Measurements from ENCODE around the gene PTEN.

Gene PTEN

GRCh38 chr10:87925570-87925969 lies 62.1 kb downstream of the PTEN start:
- DNase-seq = no peak

DNA sequence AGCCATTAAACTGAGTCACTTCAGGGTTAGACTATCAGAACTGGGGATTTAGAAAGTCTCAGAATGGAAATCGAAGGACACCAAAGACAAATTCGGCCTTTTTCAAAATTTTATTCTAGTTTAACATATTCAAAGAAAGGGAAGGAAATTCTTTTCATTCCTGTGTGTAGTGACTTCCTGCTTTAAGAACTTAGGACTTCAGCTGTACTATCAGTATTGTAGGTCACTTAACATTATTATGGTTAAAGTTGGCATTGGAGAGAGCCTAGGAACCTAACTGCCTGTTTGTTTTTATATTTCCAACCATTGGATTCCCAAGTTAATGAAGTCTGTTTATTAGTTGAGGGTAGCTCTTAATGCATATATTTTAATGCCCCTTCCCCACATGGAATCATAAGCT lies 63.7 kb downstream of the PTEN start:
- DNase-seq = no peak

DNA sequence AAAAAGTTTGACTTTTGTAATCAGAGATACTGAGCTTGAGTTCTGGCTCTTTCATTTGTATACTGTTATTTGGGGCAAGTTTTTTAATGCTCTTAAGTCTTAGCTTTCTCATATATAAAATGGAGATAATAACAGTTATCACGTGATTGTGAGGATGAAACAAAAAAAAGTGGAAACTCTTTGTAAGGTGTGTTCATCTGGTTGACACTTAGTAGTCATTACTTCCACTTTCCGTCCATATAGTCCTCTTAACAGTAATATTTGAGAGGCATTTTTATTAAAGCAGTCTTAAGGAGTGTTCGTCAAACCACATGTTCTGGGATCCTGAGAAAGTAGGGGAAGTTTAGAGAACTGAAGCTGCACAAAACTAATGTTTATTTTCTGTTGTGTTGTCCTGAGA lies 65.6 kb downstream of the PTEN start:
- DNase-seq = no peak

GRCh38 chr10:87930141-87930540 lies 66.7 kb downstream of the PTEN start:
- no peak for DNase-seq

DNA sequence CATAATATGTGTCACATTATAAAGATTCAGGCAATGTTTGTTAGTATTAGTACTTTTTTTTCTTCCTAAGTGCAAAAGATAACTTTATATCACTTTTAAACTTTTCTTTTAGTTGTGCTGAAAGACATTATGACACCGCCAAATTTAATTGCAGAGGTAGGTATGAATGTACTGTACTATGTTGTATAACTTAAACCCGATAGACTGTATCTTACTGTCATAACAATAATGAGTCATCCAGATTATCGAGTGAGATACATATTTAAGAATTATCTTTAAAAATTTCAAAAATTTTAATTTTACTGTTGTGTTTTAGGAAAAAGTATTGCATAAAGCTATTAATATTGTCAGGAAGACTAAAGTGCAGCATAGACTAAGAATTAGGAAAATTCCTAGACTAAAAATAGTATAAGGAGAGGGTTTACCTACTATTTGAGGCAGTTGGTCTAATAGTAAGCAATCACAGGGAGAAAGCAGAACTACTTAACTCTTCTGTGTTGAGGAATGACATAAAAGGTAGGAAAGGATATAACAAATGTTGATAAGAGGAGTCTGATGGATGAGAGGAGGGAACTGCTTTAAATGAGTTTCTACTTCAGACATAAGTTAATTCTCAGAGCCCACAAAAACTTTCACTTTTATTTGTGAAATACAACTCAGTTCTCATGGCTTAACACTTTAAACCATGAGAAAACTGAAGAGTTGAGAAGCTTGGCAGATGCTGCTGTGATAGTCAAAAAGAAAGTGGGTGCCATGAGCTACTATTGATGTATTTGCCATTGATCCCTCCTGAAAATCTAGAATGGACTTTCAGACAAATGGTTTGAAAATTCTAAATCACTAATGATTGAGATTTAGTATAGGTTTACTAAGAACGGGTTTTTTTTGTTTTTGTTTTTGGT lies 67.8 kb downstream of the PTEN start:
- DNase-seq = no peak

DNA sequence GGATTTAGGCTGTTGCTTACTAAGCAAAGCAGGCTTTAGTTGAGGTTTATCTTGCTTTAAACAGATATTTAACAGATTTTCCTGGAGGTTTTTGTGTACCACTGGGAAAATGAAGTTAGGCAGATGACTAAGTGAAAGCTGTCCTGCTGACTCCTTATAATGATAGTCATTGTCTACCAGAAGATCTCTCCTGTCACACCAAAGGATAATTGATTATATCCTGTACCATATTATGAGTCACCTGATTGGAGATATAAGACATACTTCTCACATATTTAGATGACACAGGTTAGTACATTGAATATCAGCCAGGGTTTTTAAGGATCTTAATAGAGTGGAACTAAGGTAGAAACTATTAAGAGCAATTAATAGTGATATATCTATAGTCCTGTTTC lies 68.4 kb downstream of the PTEN start:
- DNase-seq = no peak

DNA sequence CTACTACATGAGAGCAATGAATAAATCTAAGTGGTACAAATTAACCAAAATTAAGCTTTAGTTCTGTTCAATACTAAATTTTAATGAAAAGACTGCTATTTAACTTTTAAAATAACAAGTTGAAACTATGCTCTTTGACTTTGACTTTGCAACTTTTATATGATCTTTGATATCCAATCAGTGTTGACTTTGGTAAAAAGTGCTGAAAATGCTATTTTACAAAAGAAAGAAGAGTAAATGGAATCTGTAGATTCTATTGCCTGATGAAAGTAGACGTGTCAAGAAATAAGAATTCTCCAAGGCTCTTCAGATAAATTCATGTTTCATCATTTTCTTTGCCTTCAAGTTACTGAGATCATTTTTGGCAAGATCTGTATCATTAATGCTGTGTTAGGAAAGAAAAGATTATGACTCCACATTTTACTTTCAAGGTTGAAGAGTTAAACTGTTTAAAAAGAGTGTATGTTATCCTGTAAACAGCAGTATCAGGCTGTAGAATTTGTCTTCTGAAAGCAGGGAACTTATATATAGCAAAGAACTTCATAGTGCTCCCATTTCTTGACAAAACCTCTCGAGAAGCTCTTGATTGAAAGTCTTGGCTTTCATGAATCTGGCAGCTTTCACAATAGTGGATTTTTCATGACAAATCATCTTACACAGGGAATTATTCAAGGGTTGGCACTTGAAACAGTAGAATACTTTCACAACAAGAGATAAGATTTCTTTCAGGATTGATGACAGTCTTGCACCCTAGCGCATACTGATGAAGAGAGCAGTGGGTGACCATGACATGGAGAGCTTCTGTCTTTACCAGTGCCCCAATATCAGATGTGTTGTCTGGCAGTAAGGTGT lies 72.1 kb downstream of the PTEN start:
- DNase-seq = no peak

GRCh38 chr10:87940210-87940609 lies 76.8 kb downstream of the PTEN start:
- DNase-seq = no peak

GRCh38 chr10:87942884-87943527 lies 79.6 kb downstream of the PTEN start:
- DNase-seq = no peak

DNA sequence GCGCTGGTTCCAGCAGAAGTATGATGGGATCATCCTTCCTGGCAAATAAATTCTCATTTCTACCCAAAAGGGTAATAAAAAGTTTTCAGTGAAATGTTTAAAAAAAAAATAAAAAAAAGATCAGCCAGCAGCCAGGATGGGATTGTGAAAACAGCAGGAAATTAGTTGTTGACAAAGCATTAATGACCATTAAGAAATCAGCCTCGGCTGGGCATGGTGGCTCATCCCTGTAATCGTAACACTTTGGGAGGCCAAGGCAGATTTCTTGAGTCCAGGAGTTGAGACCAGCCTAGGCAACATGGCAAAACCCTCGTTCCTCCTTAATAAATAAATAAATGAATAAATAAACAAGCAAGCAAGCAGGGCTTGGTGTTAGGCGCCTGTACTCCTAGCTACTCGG lies 82.6 kb downstream of the PTEN start:
- no peak for DNase-seq

DNA sequence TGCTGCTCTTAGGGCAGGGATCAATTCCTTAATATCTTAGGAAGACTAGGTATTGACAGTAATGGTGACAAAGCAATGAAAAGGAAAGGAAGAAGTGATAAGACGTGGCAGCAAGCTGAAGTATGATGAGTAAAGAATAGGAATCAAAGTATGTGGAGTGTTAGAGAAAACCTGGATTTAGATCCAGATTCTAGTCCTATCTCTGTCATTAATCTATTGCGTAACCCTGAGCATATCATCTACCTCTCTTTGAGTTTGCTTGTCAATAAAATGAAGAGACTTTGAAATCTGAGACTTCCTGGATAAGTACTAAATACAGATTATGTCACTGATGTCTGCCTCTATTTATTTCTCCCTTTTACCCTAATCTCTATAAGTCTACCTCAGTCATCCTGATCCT lies 89.2 kb downstream of the PTEN start:
- DNase-seq = no peak

DNA sequence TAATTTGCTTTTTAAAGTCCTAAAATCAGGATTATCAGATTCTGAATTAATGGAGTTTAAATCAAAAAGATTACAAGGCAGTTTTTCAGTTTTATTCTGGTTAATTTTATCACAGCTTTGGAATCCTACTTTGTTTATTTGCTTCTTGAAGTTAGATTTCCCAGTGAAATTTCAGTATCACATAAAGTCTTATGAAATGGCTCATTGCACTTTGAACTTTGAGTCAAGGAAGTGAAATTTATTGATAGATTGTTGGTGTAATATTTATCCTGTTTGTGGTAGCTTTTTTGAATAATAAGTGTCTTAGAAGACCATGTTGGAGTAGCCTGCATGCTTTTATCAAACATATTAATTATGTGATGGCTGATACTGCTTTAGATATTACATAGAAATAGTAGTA lies 92.6 kb downstream of the PTEN start:
- DNase-seq = no peak

- DNase-seq = no peak
Observed at GRCh38 chr10:87957702-87958101, 94.3 kb downstream of the PTEN start.

DNA sequence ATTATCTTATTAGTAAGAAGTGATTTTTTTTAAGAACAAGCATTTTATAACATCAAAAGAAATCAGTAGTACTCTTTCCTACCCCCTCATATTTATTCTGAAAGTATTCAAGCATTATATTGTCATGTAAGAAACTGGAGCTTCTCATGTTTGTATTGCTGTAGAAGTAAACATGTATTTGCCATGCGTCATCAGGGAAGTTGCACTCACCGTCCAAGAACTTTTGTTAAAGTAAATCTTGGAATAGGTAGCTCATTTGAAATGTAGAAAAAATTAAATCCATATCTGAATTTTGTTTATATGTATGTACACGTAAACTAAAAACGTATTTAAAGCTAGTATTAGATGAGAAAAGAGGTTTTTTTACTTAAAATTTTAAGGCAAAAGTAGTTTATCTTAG lies 96.8 kb downstream of the PTEN start:
- no peak for DNase-seq

- DNase-seq = no peak
Observed at GRCh38 chr10:87961314-87961713, 97.9 kb downstream of the PTEN start.

- no peak for DNase-seq
Observed at GRCh38 chr10:87966459-87966858, 103.0 kb downstream of the PTEN start.

GRCh38 chr10:87973635-87974034 lies 110.2 kb downstream of the PTEN start:
- DNase-seq = no peak

DNA sequence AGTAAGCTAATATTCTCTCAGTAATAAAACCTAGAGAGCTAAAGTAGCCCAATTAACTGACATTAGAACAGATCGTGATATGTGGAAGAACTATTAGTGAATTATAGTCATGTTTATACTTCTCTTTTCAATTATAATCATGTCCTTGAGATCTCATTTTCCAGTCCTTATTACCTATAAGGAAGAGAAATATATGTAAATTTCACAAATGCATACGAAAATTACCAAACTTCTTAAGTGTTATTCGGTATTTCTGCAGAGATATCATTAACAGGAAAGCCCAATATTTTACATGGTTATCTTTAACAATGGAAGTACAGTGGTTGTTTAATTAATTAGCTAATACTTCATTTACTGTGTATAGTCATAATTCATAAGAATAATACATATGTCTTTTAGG lies 110.7 kb downstream of the PTEN start:
- no peak for DNase-seq

DNA sequence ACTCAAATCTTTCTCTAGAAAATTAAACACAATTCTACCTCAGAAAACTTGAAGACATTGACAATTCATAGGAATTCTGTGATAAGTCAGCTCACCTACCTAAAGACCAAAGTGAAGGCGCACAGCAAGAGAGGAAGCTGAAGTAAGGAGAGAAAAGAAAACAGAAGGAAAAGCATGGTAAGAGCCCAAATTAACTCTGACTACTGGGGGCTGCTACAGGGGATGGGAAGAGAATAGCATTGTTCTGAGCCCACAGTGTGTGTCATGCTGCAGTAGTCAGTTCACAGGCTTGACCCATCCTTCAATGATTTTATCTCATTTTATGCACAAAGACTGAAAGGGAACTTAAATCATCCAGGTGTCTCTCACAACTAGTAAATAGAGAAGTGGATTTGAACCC lies 111.3 kb downstream of the PTEN start:
- no peak for DNase-seq

- DNase-seq = no peak
Observed at GRCh38 chr10:87976101-87976743, 112.8 kb downstream of the PTEN start.

GRCh38 chr10:87978166-87978565 lies 114.7 kb downstream of the PTEN start:
- no peak for DNase-seq

DNA sequence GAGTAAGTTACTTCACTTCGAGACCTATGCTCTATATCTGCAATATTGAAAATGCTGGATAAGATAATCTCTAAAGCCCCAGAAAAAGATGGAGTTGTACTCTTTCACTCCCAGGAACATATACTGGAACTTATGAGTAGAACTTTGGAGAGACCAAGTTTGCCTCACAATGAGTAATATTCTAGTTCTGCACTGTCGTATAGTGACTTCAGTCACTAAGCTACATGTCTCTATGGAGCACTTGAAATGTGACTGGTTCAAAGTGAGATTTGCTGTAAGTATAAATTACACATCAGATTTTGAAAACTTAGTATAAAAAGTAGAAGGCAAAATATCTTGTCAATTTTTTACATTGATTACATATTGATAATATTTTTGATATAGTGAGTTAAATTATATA lies 116.4 kb downstream of the PTEN start:
- DNase-seq = no peak

DNA sequence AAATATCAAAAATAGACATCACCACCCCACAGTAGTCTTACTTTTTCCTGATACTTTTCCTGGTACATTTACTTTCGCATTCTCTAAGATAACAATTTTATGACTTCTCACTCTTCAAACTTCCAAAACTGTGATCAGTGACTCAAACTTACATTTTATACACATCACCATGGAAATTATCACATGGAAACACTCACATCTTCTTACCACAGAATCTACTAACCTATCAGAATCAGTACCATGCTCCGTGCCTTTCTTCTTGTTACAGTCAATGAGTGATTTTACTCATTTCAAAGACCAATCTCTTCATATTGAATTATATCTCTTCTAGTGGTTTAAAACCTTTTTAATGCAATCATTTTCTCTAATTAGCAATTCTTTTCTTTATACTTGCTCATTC lies 120.3 kb downstream of the PTEN start:
- no peak for DNase-seq

Measured in T1000 (cell line).